WERI-Rb-1 (cell line): ENCODE data around the gene PAQR9.

Source experiments
- DNase-seq: peaks from one replicate; pipeline ENCODE4 v3.0.0-alpha.2; 2020
- H3K27ac ChIP-seq: fragments of 250-450 bp; sonication (Bioruptor Pico); 2 replicates; pipeline ENCODE4 v1.5.1; 2020; ENCODE audit warnings: mild to moderate bottlenecking, moderate library complexity
- H3K27me3 ChIP-seq: fragments of 250-450 bp; sonication (Bioruptor Pico); 2 replicates; pipeline ENCODE4 v1.5.1; 2021; ENCODE audit warnings: mild to moderate bottlenecking, low read depth, moderate library complexity; ENCODE audit not compliant: insufficient read depth, severe bottlenecking
- H3K36me3 ChIP-seq: fragments of 250-450 bp; sonication (Bioruptor Pico); 2 replicates; pipeline ENCODE4 v1.5.1; 2020; ENCODE audit warnings: mild to moderate bottlenecking, moderate library complexity
- H3K4me3 ChIP-seq: 2 replicates; pipeline ENCODE4 v1.5.1; 2011; ENCODE audit warnings: low read depth, mild to moderate bottlenecking, control low read depth, low read length
- H3K9me3 ChIP-seq: fragments of 250-450 bp; sonication (Bioruptor Pico); 2 replicates; pipeline ENCODE4 v1.5.1; 2021; ENCODE audit warnings: mild to moderate bottlenecking, moderate library complexity; ENCODE audit not compliant: severe bottlenecking
- CTCF ChIP-seq: IDR thresholded peaks from 2 replicates; pipeline ENCODE4 v1.5.1; 2011; ENCODE audit warnings: low read depth, mild to moderate bottlenecking, control low read depth, inconsistent platforms, low read length

PAQR9 gene

GRCh38 chr3:142958707-142959106 lies 4.8 kb downstream of the PAQR9 start:
- Histone ChIP-seq H3K36me3 (no peaks in the 10 kb centered on the region; the same call in 1 of the 2 replicates), H3K9me3 (peaks cover 5% of the 10 kb centered on the region), H3K27ac (no peak overlapping the region), H3K4me3 (no peak overlapping the region), H3K27me3 (no peaks in the 10 kb centered on the region)
- no peak for TF ChIP-seq CTCF
- no peak for DNase-seq

- Histone ChIP-seq H3K27ac (no peak overlapping the region), H3K36me3 (no peaks in the 10 kb centered on the region), H3K27me3 (no peaks in the 10 kb centered on the region), H3K4me3 (no peak overlapping the region), H3K9me3 (no peaks in the 10 kb centered on the region)
- no peak for TF ChIP-seq CTCF
- DNase-seq: no peak
These were observed 10.0 kb downstream of the PAQR9 start for GRCh38 chr3:142953443-142953842.

GRCh38 chr3:142952272-142953193 lies 10.9 kb downstream of the PAQR9 start:
- Histone ChIP-seq H3K9me3 (no peaks in the 10 kb centered on the region), H3K4me3 (no peak overlapping the region), H3K27me3 (no peaks in the 10 kb centered on the region), H3K27ac (no peak overlapping the region), H3K36me3 (no peaks in the 10 kb centered on the region)
- no peak for DNase-seq
- TF ChIP-seq CTCF: no peak

- Histone ChIP-seq H3K9me3 (no peaks in the 10 kb centered on the region), H3K27ac (no peak overlapping the region), H3K27me3 (no peaks in the 10 kb centered on the region), H3K4me3 (no peak overlapping the region), H3K36me3 (no peaks in the 10 kb centered on the region)
- DNase-seq: no peak
- TF ChIP-seq CTCF: no peak
These were observed 11.7 kb downstream of the PAQR9 start for GRCh38 chr3:142951794-142952193.

- no peak for TF ChIP-seq CTCF
- Histone ChIP-seq H3K4me3 (no peak overlapping the region), H3K27me3 (no peaks in the 10 kb centered on the region), H3K36me3 (no peaks in the 10 kb centered on the region), H3K9me3 (no peaks in the 10 kb centered on the region), H3K27ac (no peak overlapping the region)
- DNase-seq: no peak
These were observed 12.5 kb downstream of the PAQR9 start for GRCh38 chr3:142950972-142951371.
